Cardiac muscle cell (in vitro differentiated cells and primary cell): ENCODE data around the gene TKTL1. TPM values are rescaled to one million over a fixed set of nuclear protein-coding genes. Genes with fewer than 3 reads are reported as not detected.

ENCODE experiments used
- DNase-seq, 2 donors: peaks; one replicate each; pipeline versions ENCODE4 v3.0.0 to v3.0.0-alpha.2; 2010 to 2017; ENCODE audit warnings: low read depth in 1 of 2, low spot score in 1 of 2
- H3K27ac ChIP-seq: fragments of 200-600 bp; sonication (generic); 2 replicates; pipeline ENCODE4 v1.5.1; 2016
- H3K27me3 ChIP-seq: fragments of 200-600 bp; sonication (generic); 2 replicates; pipeline ENCODE4 v1.6.0; 2016; ENCODE audit warnings: control low read depth
- H3K36me3 ChIP-seq: fragments of 200-600 bp; sonication (generic); 2 replicates; pipeline ENCODE4 v1.5.1; 2016; ENCODE audit warnings: control low read depth
- H3K4me1 ChIP-seq: fragments of 200-600 bp; sonication (generic); 2 replicates; pipeline ENCODE4 v1.8.1; 2017; ENCODE audit warnings: low read depth, mild to moderate bottlenecking, mixed run types
- H3K4me3 ChIP-seq: fragments of 200-600 bp; sonication (generic); 2 replicates; pipeline ENCODE4 v1.5.1; 2016; ENCODE audit warnings: mild to moderate bottlenecking
- H3K9me3 ChIP-seq: fragments of 200-600 bp; sonication (generic); 2 replicates; pipeline ENCODE4 v1.5.1; 2017; ENCODE audit warnings: low read depth, mild to moderate bottlenecking, control low read depth
- CTCF ChIP-seq: IDR thresholded peaks from 2 replicates; pipeline ENCODE4 v1.5.1; 2012; ENCODE audit warnings: low read depth, mild to moderate bottlenecking, low read length
- polyA plus RNA-seq: library from polyadenylated mRNA; unstranded; fragments of >200 nt; fragmentation: Nextera tagmentation; extraction: Ambion mirVana; gene quantifications from 2 replicates; pipeline ENCODE4 v1.2.1, GENCODE V29; 2016
- total RNA-seq: library from RNA; depleted of rRNA; stranded (reverse); fragments of >200 nt; gene quantifications from 2 replicates; pipeline ENCODE4 v1.2.3, GENCODE V29; 2016

The TKTL1 gene
- total and polyA plus RNA-seq, 2 experiments from 2014 or later: not detected

DNA sequence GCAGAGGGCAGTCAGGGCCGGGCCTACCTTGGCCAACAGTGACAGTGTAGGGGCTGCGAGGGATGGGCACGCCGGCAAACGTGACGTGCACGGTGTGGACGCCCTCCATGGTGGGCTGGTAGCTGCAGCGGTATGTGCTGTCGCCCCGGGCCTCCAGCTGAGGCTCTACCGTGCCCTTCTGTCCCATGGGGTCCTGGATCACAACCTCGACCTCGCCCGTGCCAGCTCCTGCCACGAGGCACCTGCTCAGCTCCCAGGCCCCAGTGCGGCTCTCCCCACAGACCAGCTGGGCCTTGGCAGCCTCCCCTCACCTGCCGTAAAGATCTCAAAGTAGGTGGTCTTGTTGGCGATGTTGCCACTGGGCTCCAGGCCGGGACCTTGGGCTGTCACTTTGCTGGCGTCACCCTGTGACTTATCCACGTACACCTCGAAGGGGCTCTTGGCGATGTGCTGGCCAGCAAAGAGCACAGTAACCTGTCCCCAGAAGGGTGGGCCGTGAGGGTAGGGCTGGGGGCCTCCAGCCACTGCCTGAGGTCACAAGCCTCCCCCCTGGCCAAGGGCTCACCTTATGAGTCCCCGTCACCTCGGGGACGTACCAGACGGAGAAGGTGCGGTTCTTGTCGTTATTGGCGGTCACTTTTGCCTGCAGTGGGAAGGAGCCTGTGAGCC, 70.5 kb downstream of the TKTL1 start:
- Histone ChIP-seq H3K36me3 (peaks cover 58% of the 10 kb centered on the region), H3K27ac (peak overlapping the region; percentile 69), H3K27me3 (no peaks in the 10 kb centered on the region), H3K4me3 (no peak overlapping the region), H3K9me3 (no peaks in the 10 kb centered on the region), H3K4me1 (peaks cover 9% of the 10 kb centered on the region)
- TF ChIP-seq CTCF: no peak
- DNase-seq: no peak

DNA sequence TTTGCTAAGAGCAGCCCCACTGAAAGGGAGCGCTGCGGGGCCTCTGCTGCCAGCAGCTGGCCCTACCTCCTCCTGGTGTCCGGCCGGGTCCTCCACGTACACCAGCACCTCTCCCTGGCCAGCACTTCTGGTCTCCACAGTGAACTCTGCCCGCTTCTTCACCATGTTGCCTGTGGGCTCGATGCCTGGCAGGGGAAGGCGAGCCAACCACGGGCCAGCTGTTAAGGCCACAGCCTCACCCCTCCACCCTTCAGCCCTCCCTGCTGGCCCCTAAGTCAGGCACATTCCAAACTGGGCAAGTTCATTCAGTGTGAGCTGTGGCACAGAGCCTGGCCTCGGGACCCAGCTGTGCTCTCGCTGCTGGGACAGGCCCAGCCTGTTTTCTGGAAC, 71.1 kb downstream of the TKTL1 start:
- H3K9me3 ChIP-seq: no peaks in the 10 kb centered on the region
- H3K27me3 ChIP-seq: no peaks in the 10 kb centered on the region
- H3K27ac ChIP-seq: peak overlapping the region; percentile 69
- no peak for TF ChIP-seq CTCF
- DNase-seq: no peak
- no peak overlapping the region for H3K4me3 ChIP-seq
- H3K36me3 ChIP-seq: peaks cover 53% of the 10 kb centered on the region
- H3K4me1 ChIP-seq: peaks cover 9% of the 10 kb centered on the region

DNA sequence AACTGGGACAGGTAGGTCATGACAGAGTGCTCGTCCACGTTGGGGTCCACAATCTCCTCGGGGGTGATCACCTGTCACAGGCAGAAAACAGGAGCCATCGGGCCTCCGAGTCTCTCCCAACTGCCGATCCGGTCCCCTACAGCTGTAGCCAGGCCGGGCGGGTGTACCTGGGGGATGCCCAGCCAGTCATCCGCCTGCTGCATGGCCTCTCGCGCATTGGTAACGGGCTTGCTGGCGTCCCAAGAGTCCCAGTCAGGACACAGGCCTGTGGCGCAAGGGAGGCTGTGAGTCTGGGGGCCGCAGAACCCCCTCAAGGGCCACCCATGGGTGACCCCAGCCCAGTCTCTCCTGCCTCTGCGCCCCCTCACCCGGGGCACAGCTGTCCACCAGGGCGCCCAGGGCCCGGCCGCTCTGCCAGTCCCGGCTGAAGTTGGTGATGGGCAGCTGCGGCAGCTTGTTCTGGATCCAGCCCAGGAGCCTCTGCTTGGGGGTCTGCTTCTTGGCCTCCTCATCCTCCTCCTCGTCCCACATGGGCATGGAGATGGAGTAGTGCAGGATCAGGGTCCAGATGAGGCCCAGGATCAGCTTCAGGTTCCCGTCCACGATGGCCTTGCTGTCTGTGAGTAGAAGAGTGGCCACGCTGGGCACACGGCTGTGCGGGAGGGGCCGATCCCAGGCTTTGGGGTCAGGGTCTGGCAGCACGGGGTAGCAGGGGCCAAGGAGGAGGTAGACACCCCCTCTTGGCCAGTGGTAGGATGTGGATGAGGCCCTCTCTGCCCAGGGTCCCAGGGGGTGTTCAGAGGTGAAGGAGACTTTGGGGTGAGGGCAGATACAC, 72.1 kb downstream of the TKTL1 start:
- no peak for DNase-seq
- Histone ChIP-seq H3K4me1 (peaks cover 12% of the 10 kb centered on the region), H3K4me3 (no peak overlapping the region), H3K9me3 (no peaks in the 10 kb centered on the region), H3K36me3 (peaks cover 42% of the 10 kb centered on the region), H3K27ac (peak overlapping the region; percentile 100), H3K27me3 (no peaks in the 10 kb centered on the region)
- TF ChIP-seq CTCF: no peak

GRCh38 chrX:154368630-154369448, 73.2 kb downstream of the TKTL1 start:
- Histone ChIP-seq H3K9me3 (no peaks in the 10 kb centered on the region), H3K4me1 (peaks cover 19% of the 10 kb centered on the region), H3K4me3 (peak overlapping the region; percentile 99), H3K27ac (peak overlapping the region; percentile 100), H3K36me3 (peaks cover 36% of the 10 kb centered on the region), H3K27me3 (no peaks in the 10 kb centered on the region)
- peak in 1 of 2 donors; percentile 93 for DNase-seq
- TF ChIP-seq CTCF: no peak
